ENCODE data around the gene FPGS. TPM values are rescaled to one million over a fixed set of nuclear protein-coding genes. Genes with fewer than 3 reads are reported as not detected.

The FPGS gene
- total RNA-seq, 2 donors from 2014 or later: 40.4 to 59.5 TPM

DNA sequence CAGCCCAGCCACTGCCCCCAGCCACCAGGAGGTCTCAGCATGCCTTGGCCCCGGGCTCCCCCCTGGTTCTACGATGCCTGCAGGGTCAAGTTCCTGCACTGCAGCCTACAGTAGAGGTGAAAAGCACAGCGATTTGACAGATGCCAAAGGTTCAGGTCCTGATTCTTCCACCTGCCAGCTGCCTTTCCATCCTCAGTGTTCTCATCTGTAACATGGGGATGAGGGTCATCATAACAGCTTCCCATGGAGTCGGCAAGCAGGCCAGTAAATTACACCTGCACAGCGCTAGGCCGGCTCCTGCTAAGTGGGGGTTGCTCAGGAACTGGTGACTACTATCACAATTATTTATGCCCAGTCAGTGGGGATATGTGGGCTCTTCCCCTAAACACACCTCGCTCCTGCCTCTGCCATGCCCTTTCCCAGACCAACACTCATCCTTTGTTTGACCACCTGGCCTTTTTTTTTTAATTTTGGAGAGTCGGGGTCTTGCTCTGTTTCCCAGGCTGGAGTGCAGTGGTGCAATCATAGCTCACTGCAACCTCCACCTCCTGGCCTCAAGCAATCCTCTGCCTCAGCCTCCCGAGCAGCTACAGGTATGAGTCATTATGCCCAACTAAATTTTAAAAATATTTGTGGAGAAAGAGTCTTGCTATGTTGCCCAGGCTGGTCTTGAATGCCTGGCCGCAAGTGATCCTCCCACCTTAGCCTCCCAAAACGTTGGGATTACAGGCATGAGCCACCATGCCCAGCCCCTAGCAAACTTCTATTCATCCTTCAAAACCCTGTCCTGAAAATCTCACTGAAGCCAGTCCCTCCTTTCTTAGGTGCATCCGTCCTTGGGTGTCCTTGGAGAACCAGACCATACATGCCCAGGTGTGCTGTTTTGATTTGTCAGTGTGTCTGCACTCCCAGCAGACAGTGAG is 45.4 kb downstream of the FPGS start:
- no peak for DNase-seq
- ATAC-seq: no peak
- intact Hi-C loops (cut with DNase I): no loop called here

DNA sequence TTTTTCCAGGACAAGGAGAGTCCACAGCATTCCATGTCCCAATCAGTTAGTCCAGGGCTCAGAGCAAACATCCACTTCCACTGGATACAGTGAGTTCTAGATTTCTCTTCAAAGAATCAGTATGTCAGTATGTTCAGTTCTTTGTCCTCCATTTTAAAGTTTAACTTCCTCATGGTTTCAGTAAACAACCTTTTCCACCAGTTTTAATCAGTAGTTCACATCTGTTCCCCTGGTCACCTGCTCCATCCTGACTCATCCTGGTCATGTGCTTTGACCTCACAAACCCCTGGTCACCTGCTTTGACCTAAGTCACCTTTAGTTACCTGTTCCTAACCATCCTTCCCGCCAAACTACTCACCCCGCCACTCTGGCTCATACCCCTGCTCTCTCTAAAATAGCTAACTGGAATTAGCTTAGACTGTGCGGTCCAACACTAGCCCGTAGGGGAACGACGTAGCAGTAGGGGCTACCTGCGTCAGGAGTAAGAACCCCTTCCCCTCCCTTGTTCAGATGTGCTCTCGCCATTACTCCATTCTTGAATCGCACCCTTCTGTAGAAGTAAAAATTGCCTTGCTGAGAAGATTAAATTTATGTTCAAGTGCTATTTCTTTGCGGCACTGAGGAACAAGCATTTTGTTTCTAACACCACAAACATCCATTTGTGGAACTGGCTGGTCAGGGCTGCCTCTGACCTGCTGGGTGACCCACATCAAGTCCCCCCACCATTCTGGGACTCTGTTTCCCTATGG is 46.2 kb downstream of the FPGS start:
- intact Hi-C loops (cut with DNase I): no loop called here
- no peak for DNase-seq
- no peak for ATAC-seq

DNA sequence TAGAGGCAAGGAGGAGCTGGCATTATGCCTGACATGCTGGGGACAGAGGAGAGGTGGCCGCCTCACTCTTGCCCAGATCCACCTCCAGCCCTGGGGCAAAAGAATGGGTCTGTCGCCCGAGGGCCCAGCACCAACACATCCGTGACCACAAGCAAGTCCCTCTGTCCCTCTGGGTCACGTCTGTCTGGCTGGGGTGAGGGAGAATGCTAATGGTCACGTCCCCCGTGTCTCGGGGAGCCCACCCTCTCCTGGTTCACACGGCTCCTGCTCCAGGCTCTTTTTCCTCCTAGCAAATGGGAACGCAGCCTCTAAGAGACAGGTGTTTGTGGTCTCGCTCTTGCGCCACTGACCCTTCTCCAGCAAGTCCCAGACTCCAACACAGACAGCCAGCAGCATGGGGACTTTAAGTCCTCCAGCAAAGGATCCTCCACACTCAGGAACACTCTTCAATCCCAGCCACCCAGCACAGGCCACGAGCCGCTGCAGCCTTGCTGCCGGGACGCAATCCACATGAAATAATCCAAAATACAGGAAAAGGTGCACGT is 47.7 kb downstream of the FPGS start:
- ATAC-seq (no peak), DNase-seq (no peak)
- intact Hi-C loops (cut with DNase I): no loop called here

DNA sequence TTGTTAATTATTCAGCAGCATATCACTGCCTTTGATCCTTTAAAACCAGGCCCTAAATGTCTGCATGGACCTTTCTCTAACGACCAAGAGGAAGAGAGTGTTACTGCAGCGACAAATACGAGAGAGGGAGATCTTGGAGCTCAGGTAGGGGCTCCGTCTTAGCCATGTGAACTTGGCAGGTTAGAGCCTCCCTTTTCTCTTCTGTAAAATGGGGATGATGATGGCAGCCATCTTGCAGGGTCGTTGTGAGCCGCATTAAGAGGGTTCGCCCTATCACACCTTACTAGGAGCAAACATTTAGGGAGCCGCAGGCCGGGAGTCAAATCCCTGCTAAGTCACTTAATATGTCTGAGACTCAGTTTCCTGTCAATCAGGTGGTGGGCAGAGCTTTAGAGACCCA is 50.1 kb downstream of the FPGS start:
- no peak for ATAC-seq

DNA sequence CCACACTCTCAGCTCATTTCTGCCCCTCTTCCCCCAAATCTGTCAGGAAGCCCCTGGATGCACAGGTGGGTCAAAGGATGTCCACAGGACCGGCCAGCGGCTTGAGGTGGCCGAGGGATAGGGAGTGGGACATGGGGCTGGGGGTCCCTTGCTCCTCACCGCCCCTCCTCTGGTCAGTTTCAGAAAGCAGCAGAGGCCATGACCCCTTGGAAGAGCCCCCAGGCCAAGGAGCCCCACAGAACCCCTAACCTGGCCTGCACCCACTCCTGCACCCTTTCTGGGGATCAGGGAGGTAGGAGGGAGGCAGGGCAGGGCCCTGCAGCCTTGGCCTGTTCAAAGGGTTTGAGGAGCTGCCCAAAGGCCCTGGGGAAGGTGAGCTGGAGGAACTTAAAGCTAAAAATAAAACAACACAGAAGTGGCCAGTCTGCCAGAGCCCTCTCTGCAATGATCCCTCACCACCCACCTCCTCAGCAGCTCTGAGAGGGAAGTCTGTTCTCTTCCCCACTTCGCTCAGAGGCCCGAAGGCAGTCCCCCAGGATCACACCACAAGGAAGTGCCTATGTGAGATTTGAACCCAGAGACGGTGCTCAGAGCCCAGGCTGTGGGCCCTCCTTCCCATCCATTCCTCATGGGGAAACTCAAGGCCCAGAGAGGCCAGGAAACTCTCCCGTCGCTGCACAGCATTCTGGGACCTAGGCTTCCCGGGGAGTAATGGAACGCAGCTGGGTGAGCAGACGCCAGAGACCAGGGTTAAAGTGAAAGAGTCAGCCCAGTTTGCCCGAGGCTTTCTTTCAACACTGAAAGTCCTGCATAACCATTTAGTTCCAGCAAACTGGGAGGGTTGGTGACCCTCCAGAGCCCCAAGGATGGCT is 50.9 kb downstream of the FPGS start:
- DNase-seq: no peak
- intact Hi-C loops (cut with DNase I): no loop called here
- ATAC-seq: peak; percentile 2 to 5

More for the DNA sequence above, 50.1 kb downstream of the FPGS start:
- DNase-seq: no peak
- intact Hi-C loops (cut with DNase I): no loop called here

DNA sequence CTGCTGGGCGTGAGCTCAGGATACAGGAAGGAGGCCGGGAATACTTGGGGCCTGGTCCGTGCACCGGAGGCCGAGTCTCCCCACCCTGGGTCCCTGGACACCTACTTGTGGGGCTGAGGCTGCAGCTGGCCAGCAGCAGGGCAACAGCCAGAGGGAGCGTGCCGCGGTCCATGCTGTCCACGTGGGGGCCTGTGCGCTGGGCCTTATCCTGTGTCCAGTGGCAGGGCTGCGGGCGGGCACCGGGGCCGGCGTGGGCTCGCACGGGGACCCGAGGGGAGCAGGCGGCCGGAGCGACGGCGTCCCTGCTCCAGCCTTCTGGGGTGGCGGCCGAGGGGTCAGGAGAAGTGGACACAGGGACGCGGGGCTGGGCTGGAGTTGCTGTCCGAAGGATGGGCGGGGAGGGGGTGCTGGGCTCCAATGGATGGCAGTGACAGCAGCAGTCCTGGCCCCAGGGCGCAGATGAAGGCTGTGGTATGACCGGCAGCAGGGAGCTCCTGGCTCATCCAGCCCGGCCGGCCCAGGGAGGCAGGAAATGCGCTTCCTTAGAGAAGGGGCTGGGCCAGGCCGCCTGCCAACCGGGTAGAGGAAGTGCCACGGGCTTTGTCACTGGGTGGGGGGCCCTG is 51.6 kb downstream of the FPGS start, which contains the start of gene ENG:
TSS of gene ENG (minus strand) at position 475 of the 623 bp plus-strand sequence. CDS start at position 172, 303 bp downstream.
- DNase-seq (peak; percentile 94), ATAC-seq (peak; percentile 75 to 81)
- intact Hi-C loops (cut with DNase I): no loop called here

DNA sequence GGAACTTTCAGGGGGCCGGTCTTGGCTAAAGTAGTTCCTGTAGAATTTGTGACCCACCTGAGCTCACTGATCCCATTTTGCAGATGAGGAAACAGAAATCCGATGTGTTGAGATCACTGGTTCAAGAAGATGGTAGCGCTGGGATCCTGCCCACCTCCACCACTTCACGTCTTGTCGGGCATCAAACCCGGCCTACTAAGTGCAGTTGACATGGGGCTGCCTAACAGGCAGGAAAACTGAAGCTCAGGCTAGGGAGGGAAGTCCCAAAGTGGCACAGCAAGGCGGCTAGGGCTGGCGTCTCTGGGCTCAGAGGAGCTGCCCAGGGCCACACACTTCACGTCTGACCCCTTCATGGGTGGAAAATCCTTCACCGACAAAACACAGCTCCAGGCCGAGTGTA is 52.3 kb downstream of the FPGS start:
- intact Hi-C loops (cut with DNase I): no loop called here
- ATAC-seq: no peak
- DNase-seq: no peak

DNA sequence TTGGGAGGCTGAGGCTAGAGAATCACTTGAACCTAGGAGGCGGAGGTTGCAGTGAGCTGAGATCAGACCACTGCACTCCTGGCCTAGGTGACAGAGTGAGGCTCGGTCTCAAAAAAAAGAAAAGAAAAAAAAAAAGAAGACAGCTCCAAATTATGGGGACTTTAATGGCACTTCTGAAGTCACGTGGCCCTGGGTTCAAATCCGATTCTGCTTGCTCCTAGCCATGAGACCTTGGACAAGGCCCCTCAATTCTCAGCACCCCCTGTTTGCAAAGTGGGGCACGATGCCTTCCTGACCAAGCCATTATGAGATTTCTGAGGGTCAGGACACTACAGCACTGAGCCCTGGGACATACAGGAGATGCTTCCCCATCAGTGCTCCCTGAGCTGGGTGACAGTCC is 52.8 kb downstream of the FPGS start:
- DNase-seq: no peak
- ATAC-seq: no peak
- intact Hi-C loops (cut with DNase I): no loop called here

DNA sequence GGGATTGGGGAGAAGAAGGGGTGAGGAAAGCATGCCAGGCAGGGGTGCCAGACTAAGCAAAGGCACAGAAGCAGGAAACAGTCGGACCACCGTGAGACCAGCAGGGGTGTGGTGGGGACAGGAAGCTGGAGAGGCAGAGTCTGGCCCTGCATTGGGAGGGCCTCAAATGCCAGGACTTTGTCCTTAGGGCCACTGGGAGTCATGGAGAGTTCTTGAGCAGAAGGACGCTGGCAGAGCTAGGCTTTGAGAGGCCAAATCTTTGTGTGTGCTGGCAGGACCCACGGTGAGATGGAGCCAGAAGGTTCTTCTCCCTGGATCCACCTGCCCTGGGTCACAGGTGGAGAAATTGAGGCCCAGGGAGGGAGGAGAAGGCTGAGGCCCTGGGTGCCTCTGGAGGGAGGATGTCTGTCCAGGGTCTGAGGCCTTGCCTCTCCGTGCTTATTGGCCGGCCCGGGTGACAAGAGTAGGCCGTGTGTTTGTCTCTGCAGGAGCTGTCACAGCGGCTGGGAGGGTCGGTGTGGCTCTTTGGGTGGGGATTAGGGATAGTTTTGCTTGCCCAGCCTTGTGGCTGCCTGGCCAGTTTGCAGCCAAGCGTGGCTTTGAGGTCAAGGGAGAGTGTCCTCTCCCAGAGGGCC is 53.5 kb downstream of the FPGS start:
- ATAC-seq: no peak
- intact Hi-C loops (cut with DNase I): no loop called here
- DNase-seq: no peak

DNA sequence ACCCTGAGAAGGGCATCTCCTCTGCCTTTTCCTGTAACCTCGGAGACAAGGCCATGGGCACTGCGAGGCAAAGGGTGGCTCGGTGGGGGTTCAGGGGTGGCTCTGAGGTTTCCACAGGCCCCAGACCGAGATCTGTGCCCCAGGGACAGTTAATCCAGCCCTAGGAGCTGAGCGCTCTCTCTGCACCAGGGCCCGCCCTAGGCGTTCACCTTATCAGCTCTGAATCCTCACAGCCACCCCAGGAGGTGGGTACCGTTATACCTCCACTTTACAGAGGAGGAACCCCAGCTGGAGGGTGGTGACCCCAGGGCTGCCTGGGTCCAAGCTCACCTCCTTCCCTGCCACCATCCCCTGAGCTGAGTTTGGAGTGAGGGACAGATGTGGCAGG is 54.0 kb downstream of the FPGS start:
- ATAC-seq (no peak), DNase-seq (no peak)
- intact Hi-C loops (cut with DNase I): no loop called here

DNA sequence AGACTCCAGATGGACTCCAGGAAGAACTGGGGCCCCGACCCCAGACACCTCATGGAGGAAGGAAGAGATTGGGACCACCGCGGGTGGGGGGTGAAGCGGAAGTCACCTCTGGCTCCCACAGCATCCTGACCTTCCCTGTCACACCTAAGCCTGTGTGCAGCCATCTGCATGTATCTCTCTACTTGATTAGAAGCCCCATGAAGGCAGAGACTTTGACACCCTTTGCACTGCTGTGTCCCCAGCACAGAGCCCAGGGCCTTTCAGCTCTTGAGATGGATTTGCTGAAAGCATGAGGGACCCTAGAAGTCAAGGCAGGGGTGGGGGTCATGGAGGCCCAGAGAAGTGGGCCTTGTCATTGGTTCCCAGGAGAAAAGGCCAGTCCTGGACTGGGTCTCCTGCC is 54.6 kb downstream of the FPGS start:
- intact Hi-C loops (cut with DNase I): no loop called here
- DNase-seq: no peak
- no peak for ATAC-seq

DNA sequence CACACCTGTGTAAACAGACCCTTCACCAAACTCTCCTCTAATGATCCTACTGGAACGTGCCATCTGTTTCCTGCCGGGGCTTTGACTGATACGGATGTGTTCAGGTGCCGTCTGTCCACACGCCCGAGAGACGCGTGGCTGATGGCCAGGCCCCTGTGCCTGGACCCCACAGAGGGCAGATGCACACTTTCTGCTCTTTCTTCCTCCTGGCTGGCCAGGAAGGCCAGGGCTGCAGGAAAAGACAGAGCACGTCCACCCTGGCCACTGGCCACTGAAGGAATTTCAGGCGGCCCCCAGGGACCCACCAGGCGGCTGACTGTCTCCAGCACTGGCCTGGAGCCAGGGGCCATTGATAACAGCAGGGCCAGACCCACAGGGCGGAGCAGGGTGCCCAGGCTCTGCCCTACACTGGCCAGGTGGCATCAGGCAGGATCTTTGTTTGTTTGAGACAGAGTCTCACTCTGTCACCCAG is 55.4 kb downstream of the FPGS start:
- ATAC-seq: peak; percentile 6 to 19
- DNase-seq: peak; percentile 87
- intact Hi-C loops (cut with DNase I): no loop called here

DNA sequence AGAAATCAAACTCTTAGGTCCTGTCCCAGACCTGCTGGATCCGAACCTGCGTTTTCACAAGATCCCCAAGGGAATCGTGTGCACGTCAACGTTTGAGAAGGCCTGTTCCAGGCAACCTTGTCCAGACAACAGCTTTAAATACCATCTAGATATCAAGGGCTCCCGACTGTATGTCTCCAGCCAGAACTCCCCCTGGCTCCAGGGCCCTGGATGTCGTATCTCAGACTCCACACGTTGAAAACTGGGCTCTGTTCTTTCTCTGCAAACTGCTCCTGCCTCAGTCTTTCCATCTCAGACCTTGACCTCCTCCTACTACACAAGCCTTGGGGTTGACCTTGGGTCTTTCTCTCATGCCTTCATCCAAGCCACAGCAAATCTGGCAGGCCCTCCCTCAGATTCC is 57.6 kb downstream of the FPGS start:
- peak; percentile 35 to 42 for ATAC-seq
- intact Hi-C loops (cut with DNase I): no loop called here
- peak; percentile 86 for DNase-seq

DNA sequence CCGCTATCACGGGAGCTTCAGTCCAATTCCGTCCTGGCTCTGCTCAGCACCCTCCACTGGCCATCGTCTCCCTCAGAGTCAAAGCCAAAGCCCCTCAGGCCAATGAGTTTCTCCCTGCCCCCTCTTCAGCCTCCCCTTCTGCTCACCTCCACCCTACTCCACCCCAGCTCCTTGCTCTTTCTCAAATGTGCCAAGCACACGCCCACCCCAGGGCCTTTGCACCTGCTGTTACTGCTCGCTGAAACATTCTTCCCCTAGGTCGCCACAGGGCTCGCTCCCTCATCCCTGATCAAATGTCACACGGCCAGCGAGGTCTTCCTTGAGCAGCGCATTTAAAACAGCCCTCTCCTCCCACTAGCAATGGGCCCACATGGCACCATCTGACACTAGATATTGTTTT is 58.1 kb downstream of the FPGS start:
- intact Hi-C loops (cut with DNase I): no loop called here
- no peak for ATAC-seq
- no peak for DNase-seq

DNA sequence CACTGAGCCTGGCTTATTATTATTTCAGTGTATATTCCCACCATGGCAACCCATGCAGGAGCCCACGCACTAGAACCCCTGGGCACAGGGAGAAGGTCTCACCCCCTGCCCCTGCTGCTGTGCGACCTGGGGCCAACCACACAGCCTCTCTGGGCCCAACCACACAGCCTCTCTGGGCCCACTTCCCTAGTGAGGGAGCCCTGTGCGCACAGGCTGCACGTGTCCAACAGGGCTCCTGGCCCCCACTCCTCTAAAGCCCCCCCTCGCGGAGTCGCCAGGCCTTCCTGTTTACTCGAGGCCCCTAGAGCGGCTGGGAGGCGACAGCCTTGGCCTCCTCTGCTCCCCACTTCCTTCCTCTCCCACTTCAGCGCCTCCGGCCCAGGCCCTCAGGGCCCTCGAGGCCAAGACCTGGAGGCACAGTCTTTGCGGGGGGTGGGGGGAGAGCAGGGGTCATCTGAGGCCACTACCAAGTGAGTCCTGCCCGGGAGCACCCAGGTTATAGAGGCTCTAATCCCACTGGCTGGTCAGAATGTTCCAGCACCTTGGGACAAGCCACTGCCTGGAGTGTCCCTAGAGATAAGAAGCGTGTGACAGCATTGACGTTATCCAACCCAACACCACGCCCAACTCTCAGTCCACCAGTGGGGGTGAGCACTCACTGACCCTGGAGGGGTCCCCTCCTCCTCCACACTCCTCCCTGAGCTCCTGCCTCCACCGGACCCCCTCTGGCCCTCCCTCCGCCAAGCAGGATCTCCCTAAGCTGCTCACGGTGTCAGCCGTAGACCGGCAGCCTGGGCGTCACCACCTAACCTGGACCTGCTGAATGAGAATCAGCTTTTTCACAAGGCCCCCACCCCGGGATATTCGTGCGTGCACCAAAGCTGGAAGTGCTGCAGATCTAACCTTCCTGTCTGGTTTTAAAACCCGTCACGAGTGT is 59.7 kb downstream of the FPGS start:
- DNase-seq (peak; percentile 91), ATAC-seq (peak; percentile 73 to 76)
- intact Hi-C loops (cut with DNase I): no loop called here

DNA sequence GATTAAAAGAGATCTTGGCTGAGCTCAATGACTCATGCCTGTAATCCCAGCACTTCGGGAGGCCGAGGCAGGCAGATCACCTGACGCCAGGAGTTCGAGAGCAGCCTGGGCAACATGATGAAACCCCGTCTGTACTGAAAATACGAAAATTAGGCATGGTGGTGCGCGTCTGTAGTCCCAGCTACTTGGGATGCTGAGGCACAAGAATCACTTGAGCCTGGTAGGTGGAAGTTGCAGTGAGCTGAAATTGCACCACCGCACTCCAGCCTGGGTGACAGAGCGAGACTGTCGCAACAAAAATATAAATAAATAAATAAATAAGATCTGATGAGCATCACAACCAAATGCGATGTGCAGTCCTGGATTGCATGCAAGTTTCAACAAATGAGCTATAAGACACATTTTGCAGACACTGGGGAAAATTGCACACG is 60.5 kb downstream of the FPGS start:
- ATAC-seq (no peak), DNase-seq (no peak)
- intact Hi-C loops (cut with DNase I): no loop called here
